Karpas-422 (cell line): Measurements from ENCODE around the gene COL4A5. TPM values are rescaled to one million over a fixed set of nuclear protein-coding genes. Genes with fewer than 3 reads are reported as not detected.
"Not testable (repeated sequence)": the region's sequence is repeated elsewhere in the genome, so short reads cannot be mapped to it uniquely, and the experiment has no call there.

ENCODE experiments used
- DNase-seq: peaks from one replicate; pipeline ENCODE4 v3.0.0-alpha.2; 2015
- H2AFZ ChIP-seq: fragments of 200-600 bp; sonication (generic); 2 replicates; pipeline ENCODE4 v1.6.1; 2014; ENCODE audit warnings: antibody characterized with exemption, low read length, mixed read lengths
- H3K27ac ChIP-seq: fragments of 200-600 bp; sonication (generic); 2 replicates; pipeline ENCODE4 v1.5.1; 2014; ENCODE audit warnings: mild to moderate bottlenecking, low read length, moderate library complexity
- H3K27me3 ChIP-seq: fragments of 200-600 bp; sonication (generic); 2 replicates; pipeline ENCODE4 v1.6.1; 2014; ENCODE audit warnings: low read length, mixed read lengths
- H3K36me3 ChIP-seq: fragments of 200-600 bp; sonication (generic); 2 replicates; pipeline ENCODE4 v1.6.1; 2014; ENCODE audit warnings: low read length, mixed read lengths; ENCODE audit not compliant: insufficient read depth
- H3K4me1 ChIP-seq: fragments of 200-600 bp; sonication (generic); 2 replicates; pipeline ENCODE4 v1.6.1; 2014; ENCODE audit warnings: mild to moderate bottlenecking, low read length, mixed read lengths
- H3K4me2 ChIP-seq: fragments of 200-600 bp; sonication (generic); 2 replicates; pipeline ENCODE4 v1.6.1; 2014; ENCODE audit warnings: low read length, low read depth, mild to moderate bottlenecking; ENCODE audit not compliant: poor library complexity, severe bottlenecking
- H3K4me3 ChIP-seq: fragments of 200-600 bp; sonication (generic); 2 replicates; pipeline ENCODE4 v1.5.1; 2014; ENCODE audit warnings: mild to moderate bottlenecking, antibody characterized with exemption, low read length, mixed read lengths
- H3K79me2 ChIP-seq: fragments of 200-600 bp; sonication (generic); 2 replicates; pipeline ENCODE4 v1.6.1; 2014; ENCODE audit warnings: mild to moderate bottlenecking, low read length, mixed read lengths
- H3K9ac ChIP-seq: fragments of 200-600 bp; sonication (generic); 2 replicates; pipeline ENCODE4 v1.6.0; 2014; ENCODE audit warnings: low read length
- H3K9me2 ChIP-seq: fragments of 200-600 bp; sonication (generic), shearing (Covaris generic); replicated peaks from 2 replicates; pipeline ENCODE4 v1.6.0; 2014; ENCODE audit warnings: mild to moderate bottlenecking, low read length, moderate library complexity; ENCODE audit not compliant: insufficient read depth
- H3K9me3 ChIP-seq: fragments of 300-700, 200-600 bp; sonication (generic); 2 replicates; pipeline ENCODE4 v1.6.1; 2014; ENCODE audit warnings: low read length, mixed read lengths
- H4K20me1 ChIP-seq: fragments of 200-600 bp; sonication (generic); 2 replicates; pipeline ENCODE4 v1.6.1; 2014; ENCODE audit warnings: mild to moderate bottlenecking, antibody characterized with exemption, low read length, low read depth; ENCODE audit not compliant: insufficient read depth
- total RNA-seq: library from RNA; depleted of rRNA; stranded (reverse); fragments of >200 nt; shearing (Covaris generic); gene quantifications from 2 replicates; pipeline ENCODE4 v1.2.3, GENCODE V29; 2014; ENCODE audit warnings: low replicate concordance; rRNA removed

Gene COL4A5
- not detected in 2 replicates for total RNA-seq

GRCh38 chrX:108439426-108439942 is at the start of gene COL4A5:
COL4A5 (plus strand) TSS chrX:108439838; CDS start chrX:108440126, 288 bp downstream.
- Histone ChIP-seq H3K9ac (no peak within 1 kb of the TSS), H3K4me2 (no peak within 1 kb of the TSS), H3K27me3 (no peaks in the 10 kb centered on the region), H3K4me1 (no peaks in the 10 kb centered on the region), H3K4me3 (no peak within 1 kb of the TSS), H3K36me3 (no peaks in the 10 kb centered on the region), H4K20me1 (no peaks in the 10 kb centered on the region), H3K9me2 (no peaks in the 10 kb centered on the region), H3K79me2 (no peaks in the 10 kb centered on the region), H3K27ac (no peak within 1 kb of the TSS), H2AFZ (no peak within 1 kb of the TSS), H3K9me3 (no peaks in the 10 kb centered on the region)
- DNase-seq, result no peak

DNA sequence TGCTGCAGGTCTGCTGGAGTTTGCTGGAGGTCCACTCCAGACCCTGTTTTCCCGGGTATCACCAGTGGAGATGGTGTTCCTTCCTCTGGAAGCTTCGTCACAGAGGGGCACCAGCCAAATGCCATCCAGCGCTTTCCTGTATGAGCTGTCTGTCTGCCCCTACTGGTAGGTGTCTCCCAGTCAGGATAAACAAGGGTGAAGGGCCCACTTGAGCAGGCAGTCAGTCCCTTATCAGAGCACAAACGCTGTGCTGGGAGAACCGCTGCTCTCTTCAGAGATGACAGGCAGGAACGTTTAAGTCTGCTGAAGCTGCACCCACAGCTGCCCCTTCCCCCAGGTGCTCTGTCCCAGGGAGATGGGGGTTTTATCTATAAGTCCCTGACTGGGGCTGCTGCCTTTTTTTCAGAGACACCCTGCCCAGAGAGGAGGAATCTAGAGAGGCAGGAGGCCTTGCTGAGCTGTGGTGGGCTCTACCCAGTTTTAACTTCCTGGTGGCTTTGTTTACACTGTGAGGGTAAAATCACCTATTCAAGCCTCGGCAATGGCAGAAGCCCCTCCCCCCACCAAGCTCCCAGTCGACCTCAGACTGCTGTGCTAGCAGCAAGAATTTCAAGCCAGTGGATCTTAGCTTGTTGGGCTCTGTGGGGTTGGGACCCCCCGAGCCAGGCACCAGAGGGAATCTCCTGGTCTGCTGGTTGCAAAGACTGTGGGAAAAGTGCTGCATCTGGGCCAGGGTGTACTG is 48.5 kb upstream of the COL4A5 start:
- H3K9ac ChIP-seq, H3K4me2 ChIP-seq, H2AFZ ChIP-seq, H3K27ac ChIP-seq, H3K4me3 ChIP-seq, H3K4me1 ChIP-seq, H3K9me3 ChIP-seq, H3K27me3 ChIP-seq, H3K9me2 ChIP-seq, H3K36me3 ChIP-seq, H4K20me1 ChIP-seq, DNase-seq, H3K79me2 ChIP-seq: not testable (repeated sequence)

DNA sequence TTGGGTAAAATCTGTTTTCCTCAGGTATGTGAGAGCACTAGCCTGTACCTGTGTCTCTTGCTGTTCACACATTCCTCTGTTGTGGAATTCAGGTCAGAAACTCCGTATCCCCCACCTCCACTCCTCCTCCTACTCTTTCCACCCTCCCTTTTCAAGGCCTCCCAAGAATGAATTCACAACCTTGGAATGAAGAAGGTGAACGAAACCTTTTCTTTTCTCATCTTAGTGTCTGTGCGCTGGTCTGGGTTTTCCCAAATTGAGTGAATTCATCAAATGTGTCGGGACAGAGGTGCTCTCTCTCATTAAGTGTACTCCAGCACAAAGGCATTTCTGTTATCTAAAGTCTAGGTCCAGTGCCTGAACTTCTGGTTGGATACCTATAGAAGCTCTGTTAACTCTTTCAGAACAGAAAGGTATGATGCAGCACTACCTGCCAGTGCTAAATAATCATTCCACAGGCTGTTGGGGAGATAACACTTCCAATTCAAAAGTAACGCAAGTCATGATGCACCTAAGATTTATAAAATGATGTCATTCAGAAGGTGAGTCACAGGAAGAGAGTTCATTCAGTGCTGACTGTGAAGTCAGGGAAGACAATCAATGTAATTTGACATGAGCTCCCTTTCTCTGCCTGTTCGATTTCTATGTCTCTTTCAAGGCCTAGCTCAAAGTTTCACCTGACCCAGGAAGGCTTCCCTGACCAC is 43.3 kb upstream of the COL4A5 start:
- Histone ChIP-seq H3K79me2 (no peaks in the 10 kb centered on the region), H3K36me3 (no peaks in the 10 kb centered on the region), H4K20me1 (no peaks in the 10 kb centered on the region), H3K4me3 (no peak overlapping the region), H3K4me2 (no peak overlapping the region), H2AFZ (no peak overlapping the region), H3K27ac (no peak overlapping the region), H3K27me3 (no peaks in the 10 kb centered on the region), H3K9ac (no peak overlapping the region), H3K4me1 (no peaks in the 10 kb centered on the region), H3K9me3 (no peaks in the 10 kb centered on the region), H3K9me2 (no peaks in the 10 kb centered on the region)
- DNase-seq, result no peak

DNA sequence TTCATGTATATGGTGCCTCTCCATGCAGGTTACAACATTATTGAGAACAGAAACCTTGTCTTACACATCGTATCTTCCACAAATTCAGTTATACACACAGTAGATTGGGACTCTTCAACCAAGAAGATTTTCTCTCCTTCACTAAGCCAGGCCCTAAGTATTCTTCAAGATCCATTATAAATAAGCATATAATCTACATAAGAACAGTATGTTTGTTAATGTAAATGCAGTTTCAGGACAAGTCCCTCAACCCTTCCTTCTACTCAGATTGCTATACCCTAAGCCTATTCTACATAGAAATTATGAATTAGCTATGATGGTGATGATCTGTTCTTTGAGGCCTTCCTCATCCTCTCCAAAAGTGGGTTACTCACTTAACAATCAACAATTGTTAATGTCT is 42.7 kb upstream of the COL4A5 start:
- H3K79me2 ChIP-seq, result no peaks in the 10 kb centered on the region
- no peaks in the 10 kb centered on the region for H3K27me3 ChIP-seq
- no peak for DNase-seq
- H3K36me3 ChIP-seq, result no peaks in the 10 kb centered on the region
- H3K9ac ChIP-seq, result no peak overlapping the region
- no peaks in the 10 kb centered on the region for H3K4me1 ChIP-seq
- no peaks in the 10 kb centered on the region for H3K9me2 ChIP-seq
- no peak overlapping the region for H2AFZ ChIP-seq
- H3K4me3 ChIP-seq, result no peak overlapping the region
- no peaks in the 10 kb centered on the region for H4K20me1 ChIP-seq
- no peak overlapping the region for H3K4me2 ChIP-seq
- H3K27ac ChIP-seq, result no peak overlapping the region
- H3K9me3 ChIP-seq, result no peaks in the 10 kb centered on the region

DNA sequence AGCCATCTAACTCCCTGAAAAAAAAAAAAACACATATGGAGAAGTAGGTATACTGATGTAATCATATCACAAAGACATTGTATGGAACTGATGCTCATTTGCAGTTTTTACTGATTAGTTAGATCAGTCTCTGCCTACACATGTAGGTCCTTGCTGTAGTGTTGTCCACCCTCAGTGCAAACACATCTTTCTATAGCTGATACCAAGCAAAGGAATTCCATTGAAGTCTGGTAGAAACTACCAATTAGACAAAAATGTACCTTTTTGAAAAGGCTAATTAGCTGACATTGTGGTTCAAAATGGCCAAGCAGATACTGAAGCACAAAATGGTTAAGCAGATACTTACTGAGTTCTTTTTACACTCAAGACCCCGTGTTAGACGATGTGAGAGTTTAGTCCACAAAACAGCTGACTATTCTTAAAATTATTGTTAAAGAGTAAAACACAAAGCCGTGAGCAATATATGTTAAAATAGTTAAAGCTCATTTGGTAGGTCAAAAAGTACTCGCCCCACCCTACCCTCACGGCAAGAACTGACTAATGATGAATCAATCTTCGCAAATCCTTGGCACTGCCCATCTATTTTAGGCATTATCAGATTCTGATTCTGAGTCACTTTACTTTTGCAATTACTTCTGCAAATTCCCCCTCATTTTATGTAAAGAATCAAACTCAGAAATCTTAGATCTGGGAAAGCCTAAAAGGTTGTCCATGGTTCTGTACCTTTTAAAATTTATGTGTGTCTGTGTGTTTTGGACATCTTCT is 41.8 kb upstream of the COL4A5 start:
- H4K20me1 ChIP-seq, result no peaks in the 10 kb centered on the region
- H3K9me3 ChIP-seq, result no peaks in the 10 kb centered on the region
- no peak overlapping the region for H3K9ac ChIP-seq
- H3K4me1 ChIP-seq, result no peaks in the 10 kb centered on the region
- no peak overlapping the region for H2AFZ ChIP-seq
- no peaks in the 10 kb centered on the region for H3K27me3 ChIP-seq
- no peaks in the 10 kb centered on the region for H3K36me3 ChIP-seq
- DNase-seq, result no peak
- no peak overlapping the region for H3K27ac ChIP-seq
- no peak overlapping the region for H3K4me2 ChIP-seq
- H3K79me2 ChIP-seq, result no peaks in the 10 kb centered on the region
- no peaks in the 10 kb centered on the region for H3K9me2 ChIP-seq
- no peak overlapping the region for H3K4me3 ChIP-seq

- DNase-seq, result no peak
- no peaks in the 10 kb centered on the region for H3K4me1 ChIP-seq
- H4K20me1 ChIP-seq, result no peaks in the 10 kb centered on the region
- no peaks in the 10 kb centered on the region for H3K27me3 ChIP-seq
- H3K27ac ChIP-seq, result no peak overlapping the region
- H3K4me3 ChIP-seq, result no peak overlapping the region
- no peaks in the 10 kb centered on the region for H3K79me2 ChIP-seq
- no peak overlapping the region for H3K9ac ChIP-seq
- no peaks in the 10 kb centered on the region for H3K9me3 ChIP-seq
- no peak overlapping the region for H2AFZ ChIP-seq
- no peak overlapping the region for H3K4me2 ChIP-seq
- H3K9me2 ChIP-seq, result no peaks in the 10 kb centered on the region
- no peaks in the 10 kb centered on the region for H3K36me3 ChIP-seq
Measured at GRCh38 chrX:108399418-108400165, 40.0 kb upstream of the COL4A5 start.

GRCh38 chrX:108412783-108413182 is 26.9 kb upstream of the COL4A5 start:
- Histone ChIP-seq H3K36me3 (no peaks in the 10 kb centered on the region), H3K4me3 (no peak overlapping the region), H3K9me2 (no peaks in the 10 kb centered on the region), H4K20me1 (no peaks in the 10 kb centered on the region), H3K27me3 (0 out of 2 replicates have a peak, but pooled peaks cover 4% of the 10 kb centered on the region), H3K79me2 (no peaks in the 10 kb centered on the region), H3K4me1 (no peaks in the 10 kb centered on the region), H2AFZ (no peak overlapping the region), H3K27ac (no peak overlapping the region), H3K9me3 (no peaks in the 10 kb centered on the region), H3K4me2 (no peak overlapping the region), H3K9ac (no peak overlapping the region)
- DNase-seq, result no peak
